GM19328 (cell line): ENCODE data around the gene DGUOK.
A peak's percentile ranks its signal among the peaks of the same experiment; 100 is the strongest.

Source experiments
- ATAC-seq: cut with Tn5 transposase; IDR thresholded peaks from one replicate; pipeline ENCODE4 v1.9.1; 2021; ENCODE audit warnings: mild to moderate bottlenecking, moderate library complexity; ENCODE audit not compliant: unreplicated experiment

Gene DGUOK

GRCh38 chr2:73946215-73946614 lies 19.5 kb downstream of the DGUOK start:
- ATAC-seq, result no peak

- no peak for ATAC-seq
Observed at GRCh38 chr2:73946666-73947065, 20.0 kb downstream of the DGUOK start.

DNA sequence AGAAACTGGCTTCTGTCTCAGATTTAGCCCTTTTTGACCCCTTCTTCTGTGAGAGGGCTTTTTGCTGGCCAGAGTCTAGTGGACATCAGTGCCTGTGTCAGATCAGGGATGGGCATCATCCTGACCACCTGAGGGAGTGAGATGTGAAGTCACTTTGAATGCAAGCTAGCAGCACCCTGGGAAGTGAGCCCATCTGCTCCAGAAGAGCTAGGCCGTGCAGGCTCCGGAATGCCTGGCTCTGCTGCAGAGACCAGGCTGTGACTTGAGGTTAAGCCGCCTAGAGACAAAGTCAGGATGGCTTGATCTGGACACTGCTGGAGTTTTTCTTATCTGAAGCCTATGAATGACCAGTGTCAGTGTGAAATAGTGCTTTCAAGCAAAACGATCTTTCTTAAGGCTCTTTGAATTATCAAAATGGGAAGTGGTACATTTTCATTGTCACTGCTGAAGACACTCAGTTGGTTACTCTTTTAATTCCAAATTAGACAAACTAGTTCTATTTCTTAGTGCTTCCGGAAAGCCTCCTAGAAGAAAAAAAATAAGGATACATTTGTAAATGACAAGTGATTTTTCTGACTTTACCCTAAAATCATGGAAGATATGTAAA lies 20.8 kb downstream of the DGUOK start:
- no peak for ATAC-seq

DNA sequence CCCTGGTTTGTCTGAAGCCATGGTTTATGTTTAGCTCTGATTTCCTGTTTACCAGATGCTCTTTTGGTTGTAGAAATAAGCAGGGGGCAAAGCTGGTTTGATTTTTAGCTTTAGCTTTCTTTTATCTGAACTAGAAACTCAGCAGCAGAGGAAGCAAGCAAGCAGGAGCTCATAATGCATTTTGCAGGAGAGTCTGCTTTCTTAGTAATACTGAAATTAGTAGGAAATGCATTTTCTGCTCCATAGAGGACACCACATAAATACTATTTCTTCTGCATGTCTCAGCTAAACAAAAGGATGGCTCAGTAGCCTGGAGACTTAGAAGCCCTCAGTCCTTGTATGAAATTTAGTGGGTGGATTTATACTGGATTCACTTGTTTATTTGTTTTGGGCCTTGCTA lies 23.1 kb downstream of the DGUOK start:
- no peak for ATAC-seq

DNA sequence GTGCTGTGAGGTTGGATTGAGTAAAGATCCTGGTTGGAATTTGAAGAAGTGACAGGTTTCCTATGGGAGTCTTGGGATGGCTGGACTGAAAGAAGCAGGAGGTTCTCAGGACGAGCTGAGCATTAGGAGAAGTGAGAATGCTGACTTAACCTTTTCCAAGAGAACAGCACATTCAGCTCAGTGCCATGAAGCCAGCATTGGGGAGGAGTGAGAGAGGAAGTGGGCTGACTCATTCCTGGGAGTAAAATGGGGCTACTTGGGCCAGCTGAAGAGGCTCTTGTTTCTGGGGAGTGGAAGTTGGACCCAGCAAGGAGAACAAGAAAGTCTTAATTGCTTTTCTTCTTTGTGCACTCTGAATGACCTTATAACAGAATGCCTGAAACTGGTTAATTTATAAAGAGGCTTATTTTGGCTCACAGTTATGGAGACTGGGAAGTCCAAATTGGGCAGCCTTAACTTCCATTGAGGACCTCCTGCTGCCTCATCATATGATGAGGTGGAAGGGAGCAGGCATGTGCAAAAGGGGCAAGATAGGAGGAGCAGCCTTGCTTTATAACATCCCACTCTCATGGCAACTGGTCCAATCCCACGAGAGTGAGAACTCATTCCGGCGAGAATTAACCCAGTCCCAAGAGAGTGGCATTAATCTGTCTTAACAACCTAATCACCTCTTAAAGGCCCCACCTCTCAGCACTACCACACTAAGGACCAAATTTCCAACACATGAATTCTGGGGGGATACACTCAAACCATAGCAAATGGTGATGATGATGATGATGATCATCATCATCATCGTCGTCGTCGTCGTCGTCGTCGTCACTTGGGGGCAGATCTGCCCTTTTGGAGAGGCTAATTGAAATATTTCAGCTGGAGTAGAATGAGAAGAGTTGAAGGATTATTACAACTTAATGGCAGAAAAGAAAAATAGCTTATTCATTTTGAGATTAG lies 26.1 kb downstream of the DGUOK start:
- ATAC-seq, result no peak

- no peak for ATAC-seq
Observed at GRCh38 chr2:73956218-73956865, 29.7 kb downstream of the DGUOK start.

DNA sequence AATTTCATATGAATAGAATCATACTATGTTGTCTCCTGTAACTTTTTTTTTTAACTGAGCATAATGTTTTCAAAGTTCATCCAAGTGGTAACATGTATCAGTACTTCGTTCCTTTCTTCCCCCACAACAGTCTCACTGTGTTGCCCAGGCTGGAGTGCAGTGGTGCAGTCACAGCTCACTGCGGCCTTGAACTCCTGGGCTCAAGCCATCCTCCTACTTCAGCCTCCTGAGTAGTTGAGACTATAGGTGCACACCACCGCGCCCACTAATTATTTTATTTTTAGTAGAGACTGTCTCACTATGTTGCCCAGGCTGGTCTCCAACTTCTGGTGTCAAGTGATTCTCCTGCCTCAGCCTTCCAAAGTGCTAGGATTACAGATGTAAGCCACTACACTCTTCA lies 34.6 kb downstream of the DGUOK start:
- no peak for ATAC-seq

DNA sequence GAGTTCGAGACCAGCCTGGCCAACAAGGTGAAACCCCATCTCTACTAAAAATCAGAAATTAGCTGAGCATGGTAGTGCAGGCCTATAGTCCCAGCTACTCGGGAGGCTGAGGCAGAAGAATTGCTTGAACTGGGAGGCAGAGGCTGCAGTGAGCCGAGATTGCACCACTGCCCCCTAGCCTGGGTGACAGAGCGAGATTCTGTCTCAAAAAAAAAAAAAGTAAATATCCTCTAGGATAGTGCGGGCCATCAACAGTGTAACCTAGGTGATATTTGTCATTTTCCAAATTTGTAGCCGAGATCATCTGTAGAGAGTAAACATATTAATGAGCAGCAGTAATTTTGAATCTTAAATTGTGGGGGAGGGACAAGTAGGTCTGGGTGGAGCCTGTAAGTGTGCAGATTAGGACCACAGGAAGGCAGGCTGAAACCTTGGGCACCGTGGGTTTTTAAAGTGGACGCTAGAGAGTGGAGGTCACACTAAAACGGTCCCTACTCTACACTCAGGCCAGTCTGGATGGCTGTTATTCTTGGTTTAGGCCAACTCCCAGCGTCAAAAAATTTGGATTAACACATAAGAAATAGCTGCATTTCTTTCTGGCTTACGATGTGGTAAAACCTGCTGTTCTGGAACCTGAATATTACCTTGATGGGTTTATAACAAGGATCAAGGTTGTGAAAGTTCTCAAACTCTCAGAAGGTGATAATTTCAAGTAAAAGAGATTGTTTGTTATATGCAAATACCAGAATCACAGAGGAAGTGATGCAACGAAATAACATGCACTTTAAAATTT lies 35.3 kb downstream of the DGUOK start:
- no peak for ATAC-seq

GRCh38 chr2:73962798-73963197 lies 36.1 kb downstream of the DGUOK start:
- ATAC-seq, result no peak

DNA sequence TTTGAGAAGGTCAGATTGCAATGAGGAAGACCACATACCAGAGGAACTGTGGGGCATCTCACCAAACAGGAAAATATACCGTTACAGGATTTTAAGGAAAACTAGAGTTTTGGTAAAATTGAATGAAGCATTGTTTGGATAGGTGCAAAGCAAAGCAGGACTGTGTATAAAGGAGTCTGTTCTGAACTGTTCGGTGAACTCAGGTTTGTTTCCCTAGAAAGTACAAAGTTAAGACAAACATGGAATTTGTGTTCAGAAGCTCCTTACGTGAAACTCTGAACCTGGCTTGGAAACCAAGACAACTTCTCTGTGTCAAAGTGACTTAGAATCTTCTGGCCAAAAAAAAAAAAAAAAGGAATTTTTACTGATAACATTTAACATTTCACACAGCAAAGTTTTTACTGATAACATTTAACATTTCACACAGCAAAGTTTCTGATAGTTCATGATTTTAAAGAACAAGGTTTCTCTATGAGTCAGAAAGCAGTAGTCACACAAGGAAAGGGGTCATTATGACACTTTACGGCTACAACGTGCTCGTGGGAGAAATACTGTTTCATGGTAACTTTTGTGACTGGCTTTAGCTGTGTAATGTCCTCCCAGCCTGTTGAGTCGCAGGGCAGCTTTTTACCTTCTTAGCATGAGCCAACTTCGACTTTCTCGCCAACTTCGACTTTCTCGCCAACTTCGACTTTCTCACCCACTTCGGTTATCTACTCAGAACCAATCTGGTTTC lies 36.9 kb downstream of the DGUOK start:
- no peak for ATAC-seq

GRCh38 chr2:73964223-73964622 lies 37.5 kb downstream of the DGUOK start:
- no peak for ATAC-seq

DNA sequence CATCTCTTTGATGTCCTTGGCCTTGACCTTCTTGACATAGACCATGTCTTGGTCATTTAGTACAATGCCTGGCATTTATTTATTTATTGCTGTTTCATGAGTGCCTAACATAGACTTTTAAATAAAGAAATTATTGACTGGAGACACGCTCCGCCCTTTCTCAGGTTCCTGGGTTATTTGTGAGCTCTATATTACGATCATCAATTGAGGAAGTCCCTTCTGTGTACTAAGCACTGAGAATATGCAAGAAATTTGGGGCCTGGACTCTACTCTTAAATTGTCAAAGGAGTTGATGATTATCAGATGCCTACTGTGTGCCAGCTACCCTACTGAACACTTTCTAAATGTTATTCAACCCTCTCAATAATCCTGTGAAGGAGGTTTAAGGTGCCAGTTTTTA lies 38.4 kb downstream of the DGUOK start:
- no peak for ATAC-seq

DNA sequence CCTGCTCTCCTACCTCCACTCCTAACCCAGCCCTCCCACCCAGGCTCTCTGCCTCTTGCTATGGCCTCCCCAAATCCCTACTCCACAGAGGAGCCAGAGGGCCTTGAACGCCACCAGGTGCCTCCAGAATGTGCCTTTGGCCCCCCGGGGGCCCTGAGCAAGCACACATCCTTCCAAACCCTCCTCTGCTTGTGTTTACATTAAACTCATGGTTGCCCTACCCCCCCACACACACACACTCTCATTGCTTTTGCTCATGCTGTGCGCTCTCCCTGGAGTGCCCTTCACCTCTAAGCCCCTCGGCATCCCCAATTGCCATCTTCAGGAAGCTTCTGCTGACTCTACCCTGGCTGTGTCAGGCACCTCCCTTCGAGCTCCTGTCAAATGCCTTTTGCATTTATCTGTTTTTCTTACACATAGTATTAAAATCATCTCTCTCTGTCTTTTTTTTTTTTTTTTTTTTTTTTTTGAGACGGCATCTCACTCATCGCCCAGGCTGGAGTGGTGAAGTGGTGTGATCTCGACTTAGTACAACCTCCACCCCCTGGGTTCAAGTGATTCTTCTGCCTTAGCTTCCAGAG lies 41.8 kb downstream of the DGUOK start:
- no peak for ATAC-seq

DNA sequence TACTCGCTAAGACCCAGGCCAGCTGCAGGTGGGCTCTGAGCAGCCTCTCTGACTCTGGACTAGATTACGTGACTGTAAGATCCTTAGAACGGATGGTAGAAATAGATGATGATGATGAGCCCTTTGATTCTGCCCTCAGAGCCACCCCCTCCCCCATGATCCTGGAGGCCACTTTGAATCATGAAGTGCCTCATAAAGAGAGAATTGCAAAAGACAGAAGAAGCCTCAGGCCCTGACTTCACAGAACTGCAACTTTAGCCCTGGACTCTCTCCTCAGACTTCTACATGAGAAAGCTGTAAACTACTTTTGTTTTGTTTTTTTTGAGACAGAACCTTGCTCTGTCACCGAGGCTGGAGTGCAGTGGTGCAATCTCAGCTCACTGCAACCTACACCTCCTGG lies 42.7 kb downstream of the DGUOK start:
- no peak for ATAC-seq

- ATAC-seq, result no peak
Observed at GRCh38 chr2:73970141-73970803, 43.6 kb downstream of the DGUOK start.

GRCh38 chr2:73970850-73971471 lies 44.3 kb downstream of the DGUOK start:
- ATAC-seq, result peak; percentile 48

- ATAC-seq, result no peak
Observed at GRCh38 chr2:73971722-73972121, 45.0 kb downstream of the DGUOK start.

- ATAC-seq, result no peak
Observed at GRCh38 chr2:73972846-73973245, 46.2 kb downstream of the DGUOK start.

- no peak for ATAC-seq
Observed at GRCh38 chr2:73975731-73976130, 49.1 kb downstream of the DGUOK start.
